HepG2 (cell line): Measurements from ENCODE around the gene TAS2R13. TPM values are rescaled to one million over a fixed set of nuclear protein-coding genes. Genes with fewer than 3 reads are reported as not detected.

Experiments
- ARID5B ChIP-seq: IDR thresholded peaks from 2 replicates; pipeline ENCODE4 v1.4.0; 2020; ENCODE audit warnings: mild to moderate bottlenecking, missing genetic modification reagents
- CEBPB ChIP-seq: IDR thresholded peaks from 2 replicates; pipeline ENCODE4 v1.6.1; 2011; ENCODE audit warnings: low read depth, low read length, improper control_type of control experiment, borderline replicate concordance
- GATA4 ChIP-seq: sonication (generic); IDR thresholded peaks from 2 replicates; pipeline ENCODE4 v1.6.1; 2016; ENCODE audit warnings: antibody characterized with exemption, low read depth, borderline replicate concordance
- LBX2 ChIP-seq: sonication (generic); formaldehyde crosslinking; IDR thresholded peaks from 2 replicates; pipeline ENCODE4 v1.5.0; 2020; ENCODE audit warnings: missing genetic modification reagents, mild to moderate bottlenecking, borderline replicate concordance
- MAF1 ChIP-seq: sonication (generic); formaldehyde crosslinking; IDR thresholded peaks from 2 replicates; pipeline ENCODE4 v1.5.0; 2020; ENCODE audit warnings: missing genetic modification reagents, borderline replicate concordance
- MXD4 ChIP-seq: IDR thresholded peaks from 2 replicates; pipeline ENCODE4 v1.6.1; 2016; ENCODE audit warnings: mild to moderate bottlenecking, missing biosample characterization, missing genetic modification reagents
- NFAT5 ChIP-seq: sonication (generic); formaldehyde crosslinking; IDR thresholded peaks from 2 replicates; pipeline ENCODE4 v1.4.0; 2020; ENCODE audit warnings: missing genetic modification reagents
- TAF1 ChIP-seq: sonication (generic); formaldehyde crosslinking; IDR thresholded peaks from 2 replicates; pipeline ENCODE4 v1.4.0; 2020; ENCODE audit warnings: missing genetic modification reagents
- TCF7L2 ChIP-seq: IDR thresholded peaks from 2 replicates; pipeline ENCODE4 v1.6.1; 2011; ENCODE audit warnings: mild to moderate bottlenecking, low read depth, low read length, moderate library complexity
- TRAFD1 ChIP-seq: sonication (generic); formaldehyde crosslinking; IDR thresholded peaks from 2 replicates; pipeline ENCODE4 v1.5.1; 2020; ENCODE audit warnings: missing genetic modification reagents, mild to moderate bottlenecking, borderline replicate concordance
- ZFP37 ChIP-seq: sonication (generic); formaldehyde crosslinking; IDR thresholded peaks from 2 replicates; pipeline ENCODE4 v1.4.0; 2020; ENCODE audit warnings: missing genetic modification reagents, borderline replicate concordance
- ZNF331 ChIP-seq: sonication (generic); formaldehyde crosslinking; IDR thresholded peaks from 2 replicates; pipeline ENCODE4 v1.4.0; 2020; ENCODE audit warnings: missing genetic modification reagents
- ZNF367 ChIP-seq: sonication (generic); formaldehyde crosslinking; IDR thresholded peaks from 2 replicates; pipeline ENCODE4 v1.4.0; 2020; ENCODE audit warnings: missing genetic modification reagents, borderline replicate concordance
- ZNF431 ChIP-seq: sonication (generic); formaldehyde crosslinking; IDR thresholded peaks from 2 replicates; pipeline ENCODE4 v1.9.0; 2022; ENCODE audit warnings: missing genetic modification reagents, low read depth, mild to moderate bottlenecking, borderline replicate concordance
- ZNF772 ChIP-seq: sonication (generic); formaldehyde crosslinking; IDR thresholded peaks from 2 replicates; pipeline ENCODE4 v1.5.0; 2020; ENCODE audit warnings: mild to moderate bottlenecking, missing genetic modification reagents
- ZNF878 ChIP-seq: sonication (generic); formaldehyde crosslinking; IDR thresholded peaks from 2 replicates; pipeline ENCODE4 v1.8.1; 2023; ENCODE audit warnings: mild to moderate bottlenecking, missing genetic modification reagents, moderate library complexity
- ZZZ3 ChIP-seq: sonication (generic); formaldehyde crosslinking; IDR thresholded peaks from 2 replicates; pipeline ENCODE4 v1.4.0; 2020; ENCODE audit warnings: missing genetic modification reagents, mild to moderate bottlenecking, borderline replicate concordance
- polyA plus RNA-seq, 8 experiments: library from polyadenylated mRNA; depleted of rRNA in 3 of 8; stranded (reverse) in 7 of 8; unstranded in 1 of 8; fragments of >200 nt; fragmentation: Illumina TruSeq in 4 of 8; extraction: Trizol in 4 of 8; gene quantifications; 2 replicates each; pipeline versions ENCODE4 v1.2.1 to v1.2.3, GENCODE V29; 2011 to 2016; ENCODE audit warnings: low read depth in 4 of 8, missing spikeins in 1 of 8, mixed read lengths in 1 of 8; ENCODE audit not compliant: insufficient read depth in 1 of 8
- total RNA-seq, 5 experiments: library from RNA; depleted of rRNA; stranded (reverse); fragments of >200 nt; fragmentation: Illumina TruSeq; extraction: Trizol; gene quantifications; 2 replicates each; pipeline ENCODE4 v1.2.3, GENCODE V29; 2016; ENCODE audit warnings: low read depth in 1 of 5
- TF ChIP-seq, protein P1 (sequence below): sonication (generic); formaldehyde crosslinking; IDR thresholded peaks from 2 replicates; pipeline ENCODE4 v1.5.0; 2020; ENCODE audit warnings: missing genetic modification reagents

TAS2R13 gene
- total and polyA plus RNA-seq, 2 of the 13 experiments (the other 11 are each of a cell fraction or from before 2014, with no cell fraction given) = 0.33 to 1.3 TPM

DNA sequence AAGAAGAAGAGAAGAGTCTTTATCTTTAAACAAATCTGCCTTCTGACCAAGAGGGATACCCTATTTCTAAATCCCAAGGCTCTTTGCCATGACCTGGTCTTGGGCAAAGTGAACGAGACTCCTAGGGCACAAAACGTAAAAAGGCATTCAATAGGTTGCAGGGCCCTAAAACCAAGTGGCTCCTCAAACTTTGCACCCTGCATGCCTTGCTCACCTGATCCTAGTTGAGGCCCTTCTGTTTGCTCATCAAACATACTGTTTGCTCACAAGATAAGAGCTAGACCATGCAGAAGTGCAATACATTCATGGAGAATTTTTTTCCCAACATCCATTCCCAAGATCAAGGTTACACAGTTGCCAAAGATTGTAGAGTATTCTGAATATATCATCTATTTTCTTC is 17.4 kb downstream of the TAS2R13 start (continued):
- TF ChIP-seq ZNF878 (CRISPR knock-in tag) (0 out of 2 replicates have a peak, but pooled peaks have one; percentile 44), ZNF772 (CRISPR knock-in tag) (peak; percentile 96), CEBPB (peak; percentile 77), TCF7L2 (no peak), ZNF331 (peak; percentile 98), GATA4 (peak; percentile 98), ZNF367 (CRISPR knock-in tag) (no peak), NFAT5 (CRISPR knock-in tag) (no peak), ZZZ3 (CRISPR knock-in tag) (no peak), MXD4 (CRISPR knock-in tag) (no peak), MAF1 (CRISPR knock-in tag) (no peak), ZFP37 (CRISPR knock-in tag) (no peak), TRAFD1 (CRISPR knock-in tag) (no peak), TAF1 (CRISPR knock-in tag) (no peak), LBX2 (CRISPR knock-in tag) (no peak), ARID5B (CRISPR knock-in tag) (peak; percentile 100), ZNF431 (CRISPR knock-in tag) (0 out of 2 replicates have a peak, but pooled peaks have one; percentile 42)
- TF ChIP-seq, protein P1, sequence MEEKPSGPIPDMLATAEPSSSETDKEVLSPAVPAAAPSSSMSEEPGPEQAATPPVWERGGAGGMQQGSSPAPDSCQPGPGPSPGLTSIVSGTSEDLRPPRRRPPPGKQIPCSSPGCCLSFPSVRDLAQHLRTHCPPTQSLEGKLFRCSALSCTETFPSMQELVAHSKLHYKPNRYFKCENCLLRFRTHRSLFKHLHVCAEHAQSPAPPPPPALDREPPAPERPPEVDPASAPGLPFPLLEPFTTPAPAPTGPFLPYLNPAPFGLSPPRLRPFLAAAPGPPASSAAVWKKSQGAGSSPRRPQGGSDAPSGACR (CRISPR knock-in tag) = peak; percentile 82; the same call in 1 of the 2 replicates
